Type B pancreatic cell (in vitro differentiated cells): ENCODE measurements around the gene ENG. TPM values are rescaled to one million over a fixed set of nuclear protein-coding genes. Genes with fewer than 3 reads are reported as not detected.

Source experiments
- DNase-seq: peaks from one replicate; pipeline ENCODE4 v3.0.0; 2021; ENCODE audit warnings: mixed read lengths; ENCODE audit not compliant: unreplicated experiment; ENCODE audit errors: extremely low spot score
- H3K27ac Mint-ChIP-seq: 2 replicates; pipeline ENCODE4 v1.8.0; 2021; ENCODE audit warnings: mild to moderate bottlenecking, mixed read lengths
- H3K27me3 Mint-ChIP-seq: 2 replicates; pipeline ENCODE4 v1.8.0; 2021; ENCODE audit warnings: mixed read lengths
- H3K36me3 Mint-ChIP-seq: 2 replicates; pipeline ENCODE4 v1.8.0; 2021; ENCODE audit warnings: mixed read lengths
- H3K4me1 Mint-ChIP-seq: one replicate; pipeline ENCODE4 v1.8.0; 2021; ENCODE audit warnings: mixed read lengths; ENCODE audit not compliant: unreplicated experiment
- H3K4me3 Mint-ChIP-seq: 2 replicates; pipeline ENCODE4 v1.8.0; 2021; ENCODE audit warnings: mild to moderate bottlenecking, mixed read lengths
- H3K9me3 Mint-ChIP-seq: 2 replicates; pipeline ENCODE4 v1.8.0; 2021; ENCODE audit warnings: mixed read lengths
- total RNA-seq: library from RNA; stranded (reverse); gene quantifications from 2 replicates; pipeline ENCODE4 v1.2.1, GENCODE V29; 2021; ENCODE audit warnings: low replicate concordance
- TF ChIP-seq, protein P1 (sequence below): fragments of 200-600 bp; sonication (generic); conservative IDR thresholded peaks from 2 replicates; pipeline ENCODE4 v1.5.0; 2021; ENCODE audit warnings: antibody characterized with exemption, mild to moderate bottlenecking

Gene ENG
- total RNA-seq, 1 donor from 2014 or later = 1.6 TPM

DNA sequence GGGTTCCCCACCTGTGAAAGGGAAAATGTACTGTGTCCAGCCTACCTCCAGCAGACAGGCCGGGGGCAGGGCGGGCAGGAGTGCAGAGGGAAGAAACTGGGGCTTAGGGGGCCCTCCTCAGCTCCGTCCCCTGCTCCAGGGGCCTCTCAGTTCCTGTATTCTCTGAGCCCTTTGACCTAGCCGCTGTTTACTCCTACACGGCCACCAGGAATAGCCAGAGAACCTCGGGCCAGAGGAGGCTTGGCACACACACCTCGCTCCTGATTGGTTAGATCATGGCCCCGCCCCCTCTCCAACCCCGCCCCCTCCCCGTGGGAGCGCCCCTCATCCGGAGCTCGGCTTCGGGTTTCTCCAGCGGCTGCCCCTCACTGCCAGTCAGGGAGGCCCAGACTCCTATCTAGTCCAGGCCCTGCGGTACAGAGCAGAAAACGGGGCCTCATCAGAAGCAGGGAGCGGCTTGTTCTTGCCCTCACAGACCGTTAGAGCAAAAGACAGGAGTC lies 42.8 kb upstream of the ENG start:
- Mint-ChIP-seq H3K27ac (peak overlapping the region; percentile 70), H3K4me1 (peaks cover 11% of the 10 kb centered on the region)
- DNase-seq = peak; percentile 84

DNA sequence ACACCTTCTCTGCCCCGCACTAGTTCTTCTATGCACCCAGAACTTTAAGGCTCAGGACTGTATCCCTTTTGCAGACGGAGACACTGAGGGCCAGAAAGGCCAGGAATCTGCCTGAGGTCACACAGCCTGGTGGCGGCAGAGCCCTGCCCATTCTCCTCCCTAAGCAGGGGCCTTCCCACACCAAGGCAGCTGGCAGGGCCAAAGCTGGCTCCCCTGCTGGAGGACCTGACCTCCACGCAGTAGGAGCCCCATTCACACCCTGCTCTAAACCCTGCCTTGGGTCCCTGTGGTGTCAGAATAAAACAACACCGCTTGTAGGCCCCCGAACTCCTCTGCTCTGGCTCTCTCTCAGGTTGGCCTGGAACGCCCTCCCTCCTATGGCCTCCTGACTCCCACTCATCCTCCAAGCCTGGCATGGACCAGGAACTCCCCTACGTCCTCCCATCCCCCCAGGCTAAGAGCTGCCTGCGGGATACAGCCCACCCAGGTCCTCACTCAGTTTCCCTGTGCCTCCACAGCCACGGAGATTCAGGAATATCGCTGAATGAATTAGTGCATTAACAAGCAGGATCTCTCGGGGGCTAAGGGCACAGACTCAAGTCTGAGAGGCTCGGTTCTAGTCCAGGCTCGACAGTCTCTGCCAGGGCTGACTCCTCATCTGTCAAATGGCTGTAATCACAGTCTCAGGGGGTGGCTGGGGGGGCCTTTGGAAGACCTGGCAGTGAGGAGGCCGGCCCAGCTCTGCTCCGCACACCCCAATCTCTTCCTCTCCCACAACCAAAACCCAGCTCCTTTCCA lies 42.1 kb upstream of the ENG start:
- Mint-ChIP-seq H3K27ac (peak overlapping the region; percentile 70), H3K4me3 (peak overlapping the region; percentile 78), H3K4me1 (peaks cover 11% of the 10 kb centered on the region), H3K36me3 (peaks cover 36% of the 10 kb centered on the region), H3K27me3 (no peaks in the 10 kb centered on the region), H3K9me3 (no peaks in the 10 kb centered on the region)
- TF ChIP-seq, protein P1, sequence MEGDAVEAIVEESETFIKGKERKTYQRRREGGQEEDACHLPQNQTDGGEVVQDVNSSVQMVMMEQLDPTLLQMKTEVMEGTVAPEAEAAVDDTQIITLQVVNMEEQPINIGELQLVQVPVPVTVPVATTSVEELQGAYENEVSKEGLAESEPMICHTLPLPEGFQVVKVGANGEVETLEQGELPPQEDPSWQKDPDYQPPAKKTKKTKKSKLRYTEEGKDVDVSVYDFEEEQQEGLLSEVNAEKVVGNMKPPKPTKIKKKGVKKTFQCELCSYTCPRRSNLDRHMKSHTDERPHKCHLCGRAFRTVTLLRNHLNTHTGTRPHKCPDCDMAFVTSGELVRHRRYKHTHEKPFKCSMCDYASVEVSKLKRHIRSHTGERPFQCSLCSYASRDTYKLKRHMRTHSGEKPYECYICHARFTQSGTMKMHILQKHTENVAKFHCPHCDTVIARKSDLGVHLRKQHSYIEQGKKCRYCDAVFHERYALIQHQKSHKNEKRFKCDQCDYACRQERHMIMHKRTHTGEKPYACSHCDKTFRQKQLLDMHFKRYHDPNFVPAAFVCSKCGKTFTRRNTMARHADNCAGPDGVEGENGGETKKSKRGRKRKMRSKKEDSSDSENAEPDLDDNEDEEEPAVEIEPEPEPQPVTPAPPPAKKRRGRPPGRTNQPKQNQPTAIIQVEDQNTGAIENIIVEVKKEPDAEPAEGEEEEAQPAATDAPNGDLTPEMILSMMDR = no peak
- DNase-seq = no peak

More for the DNA sequence above, 42.8 kb upstream of the ENG start:
- H3K27me3 Mint-ChIP-seq = no peaks in the 10 kb centered on the region
- TF ChIP-seq, protein P1 = no peak
- peaks cover 34% of the 10 kb centered on the region for H3K36me3 Mint-ChIP-seq
- no peaks in the 10 kb centered on the region for H3K9me3 Mint-ChIP-seq
- H3K4me3 Mint-ChIP-seq = peak overlapping the region; percentile 78

DNA sequence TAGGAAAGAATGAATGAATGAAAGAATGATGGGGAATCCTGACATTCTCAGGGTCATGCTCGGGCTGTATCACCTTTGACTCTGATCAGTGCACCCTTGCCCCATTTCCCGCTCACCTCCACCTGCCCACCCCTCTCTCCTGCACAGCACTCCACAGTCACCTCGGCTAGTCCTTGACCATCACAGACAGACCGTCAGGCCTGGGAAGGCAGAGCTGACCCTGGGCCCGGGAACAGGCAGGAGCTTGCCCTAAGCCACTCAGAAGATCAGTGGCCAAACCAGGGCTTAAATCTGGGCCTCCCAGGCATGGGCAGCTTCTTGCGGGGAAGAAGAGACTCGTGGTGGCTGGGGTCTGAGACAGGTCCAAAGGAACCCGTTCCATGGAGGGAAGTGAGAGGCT lies 41.4 kb upstream of the ENG start:
- no peak overlapping the region for H3K4me3 Mint-ChIP-seq
- no peak for DNase-seq
- H3K27ac Mint-ChIP-seq = no peak overlapping the region
- peaks cover 6% of the 10 kb centered on the region for H3K4me1 Mint-ChIP-seq
- TF ChIP-seq, protein P1 = no peak
- peaks cover 43% of the 10 kb centered on the region for H3K36me3 Mint-ChIP-seq
- H3K9me3 Mint-ChIP-seq = no peaks in the 10 kb centered on the region
- no peaks in the 10 kb centered on the region for H3K27me3 Mint-ChIP-seq

DNA sequence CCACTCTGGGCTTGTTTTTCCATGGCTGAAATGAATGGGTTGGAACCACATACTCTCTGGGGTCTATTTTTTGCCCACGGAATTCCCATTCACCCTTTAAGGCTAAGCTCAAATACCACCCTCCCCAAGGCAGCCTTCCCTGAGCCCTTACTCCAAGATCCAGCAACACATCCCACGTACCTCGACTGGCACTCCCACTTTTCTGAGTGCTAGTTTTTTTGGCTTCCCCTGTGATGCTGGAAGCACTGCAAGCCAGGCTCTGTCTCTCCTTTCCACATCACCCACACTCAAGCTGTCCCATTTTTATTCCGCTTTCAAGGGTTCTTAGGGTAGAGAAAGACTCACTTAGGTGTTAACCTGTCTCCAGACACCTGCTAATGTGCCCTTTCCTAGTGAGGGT lies 38.9 kb upstream of the ENG start:
- Mint-ChIP-seq H3K27ac (no peak overlapping the region), H3K36me3 (peaks cover 43% of the 10 kb centered on the region)
- TF ChIP-seq, protein P1 = no peak

DNA sequence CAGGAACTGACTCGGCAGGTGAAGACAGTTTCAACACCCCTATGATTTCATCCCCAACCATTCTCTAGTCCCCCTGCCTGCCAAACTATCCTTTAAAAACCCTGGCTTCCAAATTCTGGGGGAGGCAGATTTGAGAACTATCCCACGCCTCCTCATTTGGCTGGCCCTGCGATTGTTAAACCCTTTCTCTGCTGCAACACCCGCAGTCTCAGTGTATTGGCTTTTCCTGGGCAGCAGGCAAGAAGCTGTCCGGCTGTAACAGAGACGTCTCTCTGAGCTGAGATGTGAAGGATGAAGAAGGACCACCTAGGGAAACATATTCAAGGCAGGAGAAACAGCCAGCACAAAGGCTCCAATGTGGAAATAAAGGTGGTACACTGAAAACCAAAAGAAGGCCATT lies 38.4 kb upstream of the ENG start:
- H3K27ac Mint-ChIP-seq = no peak overlapping the region
- peaks cover 45% of the 10 kb centered on the region for H3K36me3 Mint-ChIP-seq

More for the DNA sequence above, 38.9 kb upstream of the ENG start:
- no peaks in the 10 kb centered on the region for H3K9me3 Mint-ChIP-seq
- no peak for DNase-seq
- no peaks in the 10 kb centered on the region for H3K27me3 Mint-ChIP-seq
- peaks cover 6% of the 10 kb centered on the region for H3K4me1 Mint-ChIP-seq
- H3K4me3 Mint-ChIP-seq = no peak overlapping the region

More for the DNA sequence above, 38.4 kb upstream of the ENG start:
- DNase-seq = no peak
- Mint-ChIP-seq H3K4me3 (no peak overlapping the region), H3K27me3 (no peaks in the 10 kb centered on the region), H3K9me3 (no peaks in the 10 kb centered on the region), H3K4me1 (peaks cover 6% of the 10 kb centered on the region)
- TF ChIP-seq, protein P1 = no peak
